Endothelial cell of umbilical vein (primary cell): Measurements from ENCODE around the gene FUZ.

Source experiments
- EZH2 ChIP-seq: IDR thresholded peaks from 2 replicates; pipeline ENCODE4 v1.6.1; 2012; ENCODE audit warnings: borderline replicate concordance, low read depth, mild to moderate bottlenecking, moderate library complexity, low read length, inconsistent platforms; ENCODE audit not compliant: severe bottlenecking
- POLR2A ChIP-seq: IDR thresholded peaks from 2 replicates; pipeline ENCODE4 v1.6.1; 2012; ENCODE audit warnings: low read depth, mild to moderate bottlenecking, control low read depth, low read length
- TF ChIP-seq, protein P1 (sequence below), 2 donors: IDR thresholded peaks; 1 replicate in 1 of 2; 2 replicates in 1 of 2; pipeline ENCODE4 v1.5.1; 2011; ENCODE audit warnings: low read length in 2 of 2, mild to moderate bottlenecking in 2 of 2, moderate library complexity in 2 of 2, control low read depth in 1 of 2, inconsistent platforms in 1 of 2, low read depth in 1 of 2; ENCODE audit not compliant: insufficient read depth in 1 of 2; ENCODE audit errors: extremely low read depth in 1 of 2

DNA sequence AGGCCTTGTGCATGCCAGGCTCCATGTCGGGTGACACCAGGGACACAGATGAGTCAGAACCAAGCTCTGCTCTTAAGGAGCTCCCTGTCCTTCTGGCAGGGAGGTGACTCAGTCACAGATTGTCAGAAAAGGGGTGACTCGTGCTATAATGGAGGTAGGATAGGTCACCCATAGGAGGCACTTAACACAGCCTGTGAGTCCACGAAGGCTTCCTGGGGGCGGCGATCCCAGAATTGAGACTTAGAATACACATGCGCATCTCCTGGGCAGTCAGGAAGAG, 19.6 kb downstream of the FUZ start:
- TF ChIP-seq, protein P1, sequence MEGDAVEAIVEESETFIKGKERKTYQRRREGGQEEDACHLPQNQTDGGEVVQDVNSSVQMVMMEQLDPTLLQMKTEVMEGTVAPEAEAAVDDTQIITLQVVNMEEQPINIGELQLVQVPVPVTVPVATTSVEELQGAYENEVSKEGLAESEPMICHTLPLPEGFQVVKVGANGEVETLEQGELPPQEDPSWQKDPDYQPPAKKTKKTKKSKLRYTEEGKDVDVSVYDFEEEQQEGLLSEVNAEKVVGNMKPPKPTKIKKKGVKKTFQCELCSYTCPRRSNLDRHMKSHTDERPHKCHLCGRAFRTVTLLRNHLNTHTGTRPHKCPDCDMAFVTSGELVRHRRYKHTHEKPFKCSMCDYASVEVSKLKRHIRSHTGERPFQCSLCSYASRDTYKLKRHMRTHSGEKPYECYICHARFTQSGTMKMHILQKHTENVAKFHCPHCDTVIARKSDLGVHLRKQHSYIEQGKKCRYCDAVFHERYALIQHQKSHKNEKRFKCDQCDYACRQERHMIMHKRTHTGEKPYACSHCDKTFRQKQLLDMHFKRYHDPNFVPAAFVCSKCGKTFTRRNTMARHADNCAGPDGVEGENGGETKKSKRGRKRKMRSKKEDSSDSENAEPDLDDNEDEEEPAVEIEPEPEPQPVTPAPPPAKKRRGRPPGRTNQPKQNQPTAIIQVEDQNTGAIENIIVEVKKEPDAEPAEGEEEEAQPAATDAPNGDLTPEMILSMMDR (IDR thresholded peaks at IDR 0.05; ENCODE audit: extremely low read depth in 1 of 2, insufficient read depth in 1 of 2, low read depth in 1 of 2, low read length in 2 of 2) = no peak
- TF ChIP-seq POLR2A (no peak), EZH2 (no peak)
